ENCODE measurements around the gene EFNA5.

Gene EFNA5

GRCh38 chr5:107570805-107571531 is 99.8 kb downstream of the EFNA5 start:
- Histone ChIP-seq H3K4me3 (IDR thresholded peaks at IDR 0.05; ENCODE audit: insufficient read depth, low read depth, low read length) (peak overlapping the region; percentile 64), H3K27me3 (ENCODE audit: insufficient read depth, low read depth) (no peaks in the 10 kb centered on the region), H2AFZ (ENCODE audit: low read depth) (peak overlapping the region; percentile 97), H3K79me2 (ENCODE audit: insufficient read depth, low read depth) (no peaks in the 10 kb centered on the region), H3K4me2 (peak overlapping the region; percentile 77), H3K36me3 (ENCODE audit: insufficient read depth) (no peaks in the 10 kb centered on the region), H3K9ac (peak overlapping the region; percentile 49; the same call in 1 of the 2 replicates), H4K20me1 (ENCODE audit: insufficient read depth) (no peaks in the 10 kb centered on the region), H3K27ac (peak overlapping the region; percentile 60), H3K4me1 (ENCODE audit: low read depth, poor library complexity, severe bottlenecking) (peaks cover 16% of the 10 kb centered on the region)
- TF ChIP-seq CTCF (conservative IDR thresholded peaks at IDR 0.05; ENCODE audit: low read depth, low read length) = no peak

- Histone ChIP-seq H3K36me3 (ENCODE audit: insufficient read depth) (no peaks in the 10 kb centered on the region), H3K9ac (no peak overlapping the region), H3K27me3 (ENCODE audit: insufficient read depth, low read depth) (no peaks in the 10 kb centered on the region), H2AFZ (ENCODE audit: low read depth) (no peak overlapping the region), H3K4me2 (no peak overlapping the region; the same call in 1 of the 2 replicates), H3K4me1 (ENCODE audit: low read depth, poor library complexity, severe bottlenecking) (peaks cover 16% of the 10 kb centered on the region), H3K4me3 (IDR thresholded peaks at IDR 0.05; ENCODE audit: insufficient read depth, low read depth, low read length) (no peak overlapping the region), H4K20me1 (ENCODE audit: insufficient read depth) (no peaks in the 10 kb centered on the region), H3K79me2 (ENCODE audit: insufficient read depth, low read depth) (no peaks in the 10 kb centered on the region), H3K27ac (no peak overlapping the region)
- TF ChIP-seq CTCF (conservative IDR thresholded peaks at IDR 0.05; ENCODE audit: low read depth, low read length) = no peak
Measured at GRCh38 chr5:107570181-107570580, 100.6 kb downstream of the EFNA5 start.

GRCh38 chr5:107567901-107568671 is 102.7 kb downstream of the EFNA5 start:
- Histone ChIP-seq H3K27ac (no peak overlapping the region), H3K4me3 (IDR thresholded peaks at IDR 0.05; ENCODE audit: insufficient read depth, low read depth, low read length) (no peak overlapping the region), H3K4me1 (ENCODE audit: low read depth, poor library complexity, severe bottlenecking) (peaks cover 16% of the 10 kb centered on the region), H4K20me1 (ENCODE audit: insufficient read depth) (no peaks in the 10 kb centered on the region), H3K4me2 (no peak overlapping the region), H3K27me3 (ENCODE audit: insufficient read depth, low read depth) (no peaks in the 10 kb centered on the region), H3K79me2 (ENCODE audit: insufficient read depth, low read depth) (no peaks in the 10 kb centered on the region), H3K36me3 (ENCODE audit: insufficient read depth) (no peaks in the 10 kb centered on the region), H3K9ac (no peak overlapping the region), H2AFZ (ENCODE audit: low read depth) (no peak overlapping the region)
- no peak for TF ChIP-seq CTCF (conservative IDR thresholded peaks at IDR 0.05; ENCODE audit: low read depth, low read length)

- H3K4me3 ChIP-seq (IDR thresholded peaks at IDR 0.05; ENCODE audit: insufficient read depth, low read depth, low read length) = no peak overlapping the region
- no peaks in the 10 kb centered on the region for H4K20me1 ChIP-seq (ENCODE audit: insufficient read depth)
- no peak for TF ChIP-seq CTCF (conservative IDR thresholded peaks at IDR 0.05; ENCODE audit: low read depth, low read length)
- H3K9ac ChIP-seq = no peak overlapping the region
- no peak overlapping the region for H2AFZ ChIP-seq (ENCODE audit: low read depth)
- no peaks in the 10 kb centered on the region for H3K36me3 ChIP-seq (ENCODE audit: insufficient read depth)
- no peaks in the 10 kb centered on the region for H3K79me2 ChIP-seq (ENCODE audit: insufficient read depth, low read depth)
- H3K4me2 ChIP-seq = no peak overlapping the region
- H3K4me1 ChIP-seq (ENCODE audit: low read depth, poor library complexity, severe bottlenecking) = peaks cover 16% of the 10 kb centered on the region
- H3K27ac ChIP-seq = no peak overlapping the region
- no peaks in the 10 kb centered on the region for H3K27me3 ChIP-seq (ENCODE audit: insufficient read depth, low read depth)
Measured at GRCh38 chr5:107566986-107567385, 103.8 kb downstream of the EFNA5 start.
